HepG2 (cell line): ENCODE results near the gene PTPRD. TPM values are rescaled to one million over a fixed set of nuclear protein-coding genes. Genes with fewer than 3 reads are reported as not detected.

Experiments used
- ATAC-seq: fragments of 200-7000 bp; cut with Tn5 transposase; 3 replicates; pipeline ENCODE4 v1.9.1; 2020; ENCODE audit warnings: mild to moderate bottlenecking, moderate library complexity
- BruUV-seq: library from RNA; stranded (reverse); fragments of 400-500 nt; replicated peaks from 2 replicates; lab custom pipeline; 2021; lab: Mats Ljungman, UMichigan
- CTCF ChIA-PET: fragments of 300-600 bp; formaldehyde crosslinking; extraction: SDS; loops from one replicate; lab custom pipeline; 2021; ENCODE audit warnings: low total read pairs, inconsistent platforms, low intra/inter-chr PET ratio; lab: Yijun Ruan, JAX
- POLR2A ChIA-PET: fragments of 350-600 bp; sonication (Branson Sonifier 250); formaldehyde crosslinking; loops from one replicate; lab custom pipeline; 2020; ENCODE audit warnings: antibody characterized with exemption, inconsistent platforms; lab: Yijun Ruan, JAX
- DNase-seq: peaks from one replicate; pipeline ENCODE4 v3.0.0-alpha.2; 2015; ENCODE audit warnings: low spot score
- FAIRE-seq: peaks from 3 replicates; lab custom pipeline; 2011; peaks lifted over from hg19 to GRCh38; lab: Jason Lieb, UNC
- H2AFZ ChIP-seq: one replicate; pipeline ENCODE4 v1.6.1; 2011; ENCODE audit warnings: low read length, inconsistent platforms
- H3K27ac ChIP-seq: fragments of 300-600 bp; 3 replicates; pipeline ENCODE4 v1.8.0; 2011; ENCODE audit warnings: mixed run types, mild to moderate bottlenecking, mixed read lengths, low read length, inconsistent platforms; ENCODE audit not compliant: insufficient read depth; ENCODE audit errors: extremely low read length
- H3K27me3 ChIP-seq, 2 experiments: fragments of 200-600 bp in 1 of 2; 2 replicates in 1 of 2; 3 replicates in 1 of 2; pipeline versions ENCODE4 v1.6.0 to v1.8.0; 2011; ENCODE audit warnings: low read length in 2 of 2, mild to moderate bottlenecking in 2 of 2, moderate library complexity in 2 of 2, inconsistent platforms in 1 of 2; ENCODE audit not compliant: insufficient read depth in 2 of 2, control insufficient read depth in 1 of 2
- H3K36me3 ChIP-seq, 2 experiments: fragments of 200-600 bp in 1 of 2; replicated peaks in 1 of 2; 2 replicates in 1 of 2; 3 replicates in 1 of 2; pipeline versions ENCODE4 v1.5.1 to v1.8.0; 2011; ENCODE audit warnings: low read length in 2 of 2, inconsistent platforms in 1 of 2; ENCODE audit not compliant: insufficient read depth in 2 of 2, control insufficient read depth in 1 of 2
- H3K4me1 ChIP-seq: 2 replicates; pipeline ENCODE4 v1.5.1; 2012; ENCODE audit warnings: low read length, inconsistent platforms; ENCODE audit not compliant: insufficient read depth
- H3K4me2 ChIP-seq: 2 replicates; pipeline ENCODE4 v1.6.0; 2011; ENCODE audit warnings: low read depth, low read length, inconsistent platforms
- H3K4me3 ChIP-seq, 3 experiments: fragments of 200-600 bp in 1 of 3; sonication (generic), shearing (Covaris generic) in 1 of 3; replicated peaks in 1 of 3; 2 replicates each; pipeline ENCODE4 v1.5.1; 2011 to 2016; ENCODE audit warnings: low read length in 3 of 3, inconsistent platforms in 2 of 3, low read depth in 2 of 3, mild to moderate bottlenecking in 2 of 3, control low read depth in 1 of 3, mixed read lengths in 1 of 3; ENCODE audit not compliant: insufficient read depth in 1 of 3
- H3K79me2 ChIP-seq: one replicate; pipeline ENCODE4 v1.6.1; 2011; ENCODE audit warnings: low read length, inconsistent platforms; ENCODE audit not compliant: insufficient read depth
- H3K9ac ChIP-seq: 2 replicates; pipeline ENCODE4 v1.6.0; 2011; ENCODE audit warnings: mild to moderate bottlenecking, low read depth, low read length, inconsistent platforms; ENCODE audit not compliant: insufficient read depth
- H3K9me3 ChIP-seq: 2 replicates; pipeline ENCODE4 v1.5.1; 2012; ENCODE audit warnings: mild to moderate bottlenecking, low read length
- H4K20me1 ChIP-seq: 2 replicates; pipeline ENCODE4 v1.6.0; 2011; ENCODE audit warnings: inconsistent platforms, mild to moderate bottlenecking, low read length, moderate library complexity; ENCODE audit not compliant: insufficient read depth
- BORCS8-MEF2B ChIP-seq: sonication (generic); formaldehyde crosslinking; IDR thresholded peaks from 2 replicates; pipeline ENCODE4 v1.8.0; 2022; ENCODE audit warnings: mild to moderate bottlenecking, missing genetic modification reagents
- JUND ChIP-seq: sonication (generic); formaldehyde crosslinking; IDR thresholded peaks from 2 replicates; pipeline ENCODE4 v1.8.0; 2022; ENCODE audit warnings: mild to moderate bottlenecking, missing genetic modification reagents
- PAWR ChIP-seq: sonication (generic); formaldehyde crosslinking; IDR thresholded peaks from 2 replicates; pipeline ENCODE4 v1.4.0; 2020; ENCODE audit warnings: missing genetic modification reagents, mild to moderate bottlenecking, borderline replicate concordance
- ZNF282 ChIP-seq: fragments of 450-650 bp; IDR thresholded peaks from 2 replicates; pipeline ENCODE4 v1.6.1; 2018; ENCODE audit not compliant: partially characterized antibody
- WGBS: methylation state at CpG from one replicate; pipeline ENCODE4 v1.1.6; 2017; ENCODE audit warnings: low lambda C conversion rate; 5-methylcytosine and 5-hydroxymethylcytosine counted together
- in situ Hi-C: cut with HindIII; loops from 2 replicates; pipeline ENCODE4 v1.10.0; 2017; ENCODE audit warnings: low pct_unique_long_range_greater_than_20kb; ENCODE audit not compliant: extremely low pct_ligation_motif_present
- intact Hi-C: fragments of 100-400 bp; cut with micrococcal nuclease; formaldehyde crosslinking; loops from one replicate; pipeline ENCODE4 v1.10.0; 2022; ENCODE audit not compliant: unreplicated experiment
- polyA plus RNA-seq, 8 experiments: library from polyadenylated mRNA; depleted of rRNA in 3 of 8; stranded (reverse) in 7 of 8; unstranded in 1 of 8; fragments of >200 nt; fragmentation: Illumina TruSeq in 4 of 8; extraction: Trizol in 4 of 8; gene quantifications; 2 replicates each; pipeline versions ENCODE4 v1.2.1 to v1.2.3, GENCODE V29; 2011 to 2016; ENCODE audit warnings: low read depth in 4 of 8, missing spikeins in 1 of 8, mixed read lengths in 1 of 8; ENCODE audit not compliant: insufficient read depth in 1 of 8
- total RNA-seq, 5 experiments: library from RNA; depleted of rRNA; stranded (reverse); fragments of >200 nt; fragmentation: Illumina TruSeq; extraction: Trizol; gene quantifications; 2 replicates each; pipeline ENCODE4 v1.2.3, GENCODE V29; 2016; ENCODE audit warnings: low read depth in 1 of 5
- TF ChIP-seq, protein P1 (sequence below): sonication (generic); formaldehyde crosslinking; IDR thresholded peaks from 2 replicates; pipeline ENCODE4 v1.4.0; 2020; ENCODE audit warnings: mild to moderate bottlenecking, missing genetic modification reagents
- TF ChIP-seq, protein P2 (sequence below): sonication (generic); formaldehyde crosslinking; IDR thresholded peaks from 2 replicates; pipeline ENCODE4 v1.9.0; 2021; ENCODE audit warnings: mild to moderate bottlenecking, missing genetic modification reagents
- TF ChIP-seq, protein P3 (sequence below): sonication (generic); formaldehyde crosslinking; IDR thresholded peaks from 2 replicates; pipeline ENCODE4 v1.4.0; 2020; ENCODE audit warnings: low read depth, missing genetic modification reagents
- TF ChIP-seq, protein P4 (sequence below): sonication (generic); formaldehyde crosslinking; IDR thresholded peaks from 2 replicates; pipeline ENCODE4 v1.4.0; 2020; ENCODE audit warnings: mild to moderate bottlenecking, missing genetic modification reagents

PTPRD gene
- total and polyA plus RNA-seq, 2 of the 13 experiments (the other 11 are each of a cell fraction or from before 2014, with no cell fraction given): 0.05 TPM; not detected in 1

DNA sequence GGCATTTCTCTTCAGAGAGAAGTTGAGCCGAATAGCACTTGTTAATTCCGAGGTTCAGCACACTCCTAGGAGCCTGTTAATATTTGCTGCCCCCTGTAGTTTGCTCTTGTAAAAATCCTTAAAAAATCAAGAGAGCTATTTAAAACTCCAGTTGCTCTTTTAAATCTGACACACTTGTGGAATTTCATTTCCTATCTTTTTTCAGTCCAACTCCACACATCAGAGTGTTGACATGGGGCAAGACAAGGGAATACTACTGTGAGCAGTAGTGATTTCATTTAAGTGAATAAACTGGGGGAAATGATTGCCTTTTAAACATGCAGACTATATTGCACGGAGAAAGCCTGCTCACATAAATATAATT is 1717.0 kb downstream of the PTPRD start:
- FAIRE-seq: peak; percentile 26
- 1% methylated on average over 3 of the region's 3 CpGs for WGBS
- peak; percentile 71 for ATAC-seq
- H3K4me3 ChIP-seq: no peak overlapping the region
- no peak overlapping the region for H2AFZ ChIP-seq
- BruUV-seq: no TSS peak
- no peaks in the 10 kb centered on the region for H3K9me3 ChIP-seq
- H3K4me2 ChIP-seq: no peak overlapping the region
- in situ Hi-C loops: no loop called here
- H3K9ac ChIP-seq: no peak overlapping the region
- intact Hi-C loops: loop anchor here (1.0 to 10.0 kb wide), 4 partner anchors 109 to 1324 kb away; no protein-coding TSS in a partner anchor
- peak; percentile 30 for DNase-seq
- POLR2A ChIA-PET: no interaction called here
- CTCF ChIA-PET: no interaction called here
- no peaks in the 10 kb centered on the region for H3K27me3 ChIP-seq
- H3K27ac ChIP-seq: no peak overlapping the region
- H4K20me1 ChIP-seq: no peaks in the 10 kb centered on the region
- H3K4me1 ChIP-seq: no peaks in the 10 kb centered on the region
- H3K36me3 ChIP-seq: no peaks in the 10 kb centered on the region
- no peaks in the 10 kb centered on the region for H3K79me2 ChIP-seq
- TF ChIP-seq, protein P1, sequence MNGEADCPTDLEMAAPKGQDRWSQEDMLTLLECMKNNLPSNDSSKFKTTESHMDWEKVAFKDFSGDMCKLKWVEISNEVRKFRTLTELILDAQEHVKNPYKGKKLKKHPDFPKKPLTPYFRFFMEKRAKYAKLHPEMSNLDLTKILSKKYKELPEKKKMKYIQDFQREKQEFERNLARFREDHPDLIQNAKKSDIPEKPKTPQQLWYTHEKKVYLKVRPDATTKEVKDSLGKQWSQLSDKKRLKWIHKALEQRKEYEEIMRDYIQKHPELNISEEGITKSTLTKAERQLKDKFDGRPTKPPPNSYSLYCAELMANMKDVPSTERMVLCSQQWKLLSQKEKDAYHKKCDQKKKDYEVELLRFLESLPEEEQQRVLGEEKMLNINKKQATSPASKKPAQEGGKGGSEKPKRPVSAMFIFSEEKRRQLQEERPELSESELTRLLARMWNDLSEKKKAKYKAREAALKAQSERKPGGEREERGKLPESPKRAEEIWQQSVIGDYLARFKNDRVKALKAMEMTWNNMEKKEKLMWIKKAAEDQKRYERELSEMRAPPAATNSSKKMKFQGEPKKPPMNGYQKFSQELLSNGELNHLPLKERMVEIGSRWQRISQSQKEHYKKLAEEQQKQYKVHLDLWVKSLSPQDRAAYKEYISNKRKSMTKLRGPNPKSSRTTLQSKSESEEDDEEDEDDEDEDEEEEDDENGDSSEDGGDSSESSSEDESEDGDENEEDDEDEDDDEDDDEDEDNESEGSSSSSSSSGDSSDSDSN (CRISPR knock-in tag): no peak
- TF ChIP-seq JUND (no peak), ZNF282 (no peak), PAWR (CRISPR knock-in tag) (no peak), BORCS8-MEF2B (no peak)
- TF ChIP-seq, protein P2, sequence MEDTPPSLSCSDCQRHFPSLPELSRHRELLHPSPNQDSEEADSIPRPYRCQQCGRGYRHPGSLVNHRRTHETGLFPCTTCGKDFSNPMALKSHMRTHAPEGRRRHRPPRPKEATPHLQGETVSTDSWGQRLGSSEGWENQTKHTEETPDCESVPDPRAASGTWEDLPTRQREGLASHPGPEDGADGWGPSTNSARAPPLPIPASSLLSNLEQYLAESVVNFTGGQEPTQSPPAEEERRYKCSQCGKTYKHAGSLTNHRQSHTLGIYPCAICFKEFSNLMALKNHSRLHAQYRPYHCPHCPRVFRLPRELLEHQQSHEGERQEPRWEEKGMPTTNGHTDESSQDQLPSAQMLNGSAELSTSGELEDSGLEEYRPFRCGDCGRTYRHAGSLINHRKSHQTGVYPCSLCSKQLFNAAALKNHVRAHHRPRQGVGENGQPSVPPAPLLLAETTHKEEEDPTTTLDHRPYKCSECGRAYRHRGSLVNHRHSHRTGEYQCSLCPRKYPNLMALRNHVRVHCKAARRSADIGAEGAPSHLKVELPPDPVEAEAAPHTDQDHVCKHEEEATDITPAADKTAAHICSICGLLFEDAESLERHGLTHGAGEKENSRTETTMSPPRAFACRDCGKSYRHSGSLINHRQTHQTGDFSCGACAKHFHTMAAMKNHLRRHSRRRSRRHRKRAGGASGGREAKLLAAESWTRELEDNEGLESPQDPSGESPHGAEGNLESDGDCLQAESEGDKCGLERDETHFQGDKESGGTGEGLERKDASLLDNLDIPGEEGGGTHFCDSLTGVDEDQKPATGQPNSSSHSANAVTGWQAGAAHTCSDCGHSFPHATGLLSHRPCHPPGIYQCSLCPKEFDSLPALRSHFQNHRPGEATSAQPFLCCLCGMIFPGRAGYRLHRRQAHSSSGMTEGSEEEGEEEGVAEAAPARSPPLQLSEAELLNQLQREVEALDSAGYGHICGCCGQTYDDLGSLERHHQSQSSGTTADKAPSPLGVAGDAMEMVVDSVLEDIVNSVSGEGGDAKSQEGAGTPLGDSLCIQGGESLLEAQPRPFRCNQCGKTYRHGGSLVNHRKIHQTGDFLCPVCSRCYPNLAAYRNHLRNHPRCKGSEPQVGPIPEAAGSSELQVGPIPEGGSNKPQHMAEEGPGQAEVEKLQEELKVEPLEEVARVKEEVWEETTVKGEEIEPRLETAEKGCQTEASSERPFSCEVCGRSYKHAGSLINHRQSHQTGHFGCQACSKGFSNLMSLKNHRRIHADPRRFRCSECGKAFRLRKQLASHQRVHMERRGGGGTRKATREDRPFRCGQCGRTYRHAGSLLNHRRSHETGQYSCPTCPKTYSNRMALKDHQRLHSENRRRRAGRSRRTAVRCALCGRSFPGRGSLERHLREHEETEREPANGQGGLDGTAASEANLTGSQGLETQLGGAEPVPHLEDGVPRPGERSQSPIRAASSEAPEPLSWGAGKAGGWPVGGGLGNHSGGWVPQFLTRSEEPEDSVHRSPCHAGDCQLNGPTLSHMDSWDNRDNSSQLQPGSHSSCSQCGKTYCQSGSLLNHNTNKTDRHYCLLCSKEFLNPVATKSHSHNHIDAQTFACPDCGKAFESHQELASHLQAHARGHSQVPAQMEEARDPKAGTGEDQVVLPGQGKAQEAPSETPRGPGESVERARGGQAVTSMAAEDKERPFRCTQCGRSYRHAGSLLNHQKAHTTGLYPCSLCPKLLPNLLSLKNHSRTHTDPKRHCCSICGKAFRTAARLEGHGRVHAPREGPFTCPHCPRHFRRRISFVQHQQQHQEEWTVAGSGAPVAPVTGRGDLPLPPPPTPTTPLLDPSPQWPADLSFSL (CRISPR knock-in tag): no peak
- TF ChIP-seq, protein P3, sequence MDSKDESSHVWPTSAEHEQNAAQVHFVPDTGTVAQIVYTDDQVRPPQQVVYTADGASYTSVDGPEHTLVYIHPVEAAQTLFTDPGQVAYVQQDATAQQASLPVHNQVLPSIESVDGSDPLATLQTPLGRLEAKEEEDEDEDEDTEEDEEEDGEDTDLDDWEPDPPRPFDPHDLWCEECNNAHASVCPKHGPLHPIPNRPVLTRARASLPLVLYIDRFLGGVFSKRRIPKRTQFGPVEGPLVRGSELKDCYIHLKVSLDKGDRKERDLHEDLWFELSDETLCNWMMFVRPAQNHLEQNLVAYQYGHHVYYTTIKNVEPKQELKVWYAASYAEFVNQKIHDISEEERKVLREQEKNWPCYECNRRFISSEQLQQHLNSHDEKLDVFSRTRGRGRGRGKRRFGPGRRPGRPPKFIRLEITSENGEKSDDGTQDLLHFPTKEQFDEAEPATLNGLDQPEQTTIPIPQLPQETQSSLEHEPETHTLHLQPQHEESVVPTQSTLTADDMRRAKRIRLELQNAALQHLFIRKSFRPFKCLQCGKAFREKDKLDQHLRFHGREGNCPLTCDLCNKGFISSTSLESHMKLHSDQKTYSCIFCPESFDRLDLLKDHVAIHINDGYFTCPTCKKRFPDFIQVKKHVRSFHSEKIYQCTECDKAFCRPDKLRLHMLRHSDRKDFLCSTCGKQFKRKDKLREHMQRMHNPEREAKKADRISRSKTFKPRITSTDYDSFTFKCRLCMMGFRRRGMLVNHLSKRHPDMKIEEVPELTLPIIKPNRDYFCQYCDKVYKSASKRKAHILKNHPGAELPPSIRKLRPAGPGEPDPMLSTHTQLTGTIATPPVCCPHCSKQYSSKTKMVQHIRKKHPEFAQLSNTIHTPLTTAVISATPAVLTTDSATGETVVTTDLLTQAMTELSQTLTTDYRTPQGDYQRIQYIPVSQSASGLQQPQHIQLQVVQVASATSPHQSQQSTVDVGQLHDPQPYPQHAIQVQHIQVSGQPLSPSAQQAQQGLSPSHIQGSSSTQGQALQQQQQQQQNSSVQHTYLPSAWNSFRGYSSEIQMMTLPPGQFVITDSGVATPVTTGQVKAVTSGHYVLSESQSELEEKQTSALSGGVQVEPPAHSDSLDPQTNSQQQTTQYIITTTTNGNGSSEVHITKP (CRISPR knock-in tag): no peak
- TF ChIP-seq, protein P4, sequence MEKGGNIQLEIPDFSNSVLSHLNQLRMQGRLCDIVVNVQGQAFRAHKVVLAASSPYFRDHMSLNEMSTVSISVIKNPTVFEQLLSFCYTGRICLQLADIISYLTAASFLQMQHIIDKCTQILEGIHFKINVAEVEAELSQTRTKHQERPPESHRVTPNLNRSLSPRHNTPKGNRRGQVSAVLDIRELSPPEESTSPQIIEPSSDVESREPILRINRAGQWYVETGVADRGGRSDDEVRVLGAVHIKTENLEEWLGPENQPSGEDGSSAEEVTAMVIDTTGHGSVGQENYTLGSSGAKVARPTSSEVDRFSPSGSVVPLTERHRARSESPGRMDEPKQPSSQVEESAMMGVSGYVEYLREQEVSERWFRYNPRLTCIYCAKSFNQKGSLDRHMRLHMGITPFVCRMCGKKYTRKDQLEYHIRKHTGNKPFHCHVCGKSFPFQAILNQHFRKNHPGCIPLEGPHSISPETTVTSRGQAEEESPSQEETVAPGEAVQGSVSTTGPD (CRISPR knock-in tag): no peak
